A673 (cell line): ENCODE results near the gene TNFRSF25. TPM values are rescaled to one million over a fixed set of nuclear protein-coding genes. Genes with fewer than 3 reads are reported as not detected.

Experiments used
- BruUV-seq: library from RNA; stranded (reverse); fragments of 400-500 nt; replicated peaks from 2 replicates; lab custom pipeline; 2021; lab: Mats Ljungman, UMichigan
- CTCF ChIA-PET: fragments of 300-600 bp; sonication (Branson Sonifier 250); formaldehyde crosslinking; loops from one replicate; lab custom pipeline; 2022; ENCODE audit warnings: antibody characterized with exemption; lab: Charles Lee
- POLR2A ChIA-PET: fragments of 300-600 bp; sonication (Branson Sonifier 250); formaldehyde crosslinking; loops from one replicate; lab custom pipeline; 2022; ENCODE audit warnings: antibody characterized with exemption; ENCODE audit not compliant: low non-redundant PET; lab: Charles Lee
- DNase-seq: peaks from one replicate; pipeline ENCODE4 v3.0.0-alpha.2; 2015; ENCODE audit warnings: low spot score
- H3K27ac ChIP-seq: fragments of 200-600 bp; sonication (generic); 2 replicates; pipeline ENCODE4 v1.5.1; 2016; ENCODE audit warnings: mixed run types, low read depth, mild to moderate bottlenecking, mixed read lengths, antibody characterized with exemption, low read length; ENCODE audit not compliant: poor library complexity, severe bottlenecking
- H3K27me3 ChIP-seq: fragments of 200-600 bp; sonication (generic); replicated peaks from 2 replicates; pipeline ENCODE4 v1.6.1; 2017; ENCODE audit warnings: mixed run types, low read depth, mild to moderate bottlenecking, mixed read lengths, antibody characterized with exemption, low read length; ENCODE audit not compliant: insufficient read depth, poor library complexity
- H3K36me3 ChIP-seq: fragments of 200-600 bp; sonication (generic); 2 replicates; pipeline ENCODE4 v1.6.1; 2016; ENCODE audit warnings: mixed run types, mild to moderate bottlenecking, mixed read lengths, antibody characterized with exemption, low read length; ENCODE audit not compliant: insufficient read depth, poor library complexity, severe bottlenecking
- H3K4me1 ChIP-seq: fragments of 200-600 bp; sonication (generic); 2 replicates; pipeline ENCODE4 v1.6.1; 2017; ENCODE audit warnings: mixed run types, mild to moderate bottlenecking, mixed read lengths, antibody characterized with exemption, low read length; ENCODE audit not compliant: insufficient read depth, poor library complexity, severe bottlenecking
- H3K4me3 ChIP-seq: fragments of 200-600 bp; sonication (generic); 2 replicates; pipeline ENCODE4 v1.5.1; 2016; ENCODE audit warnings: low read depth, mixed run types, mild to moderate bottlenecking, mixed read lengths, low read length; ENCODE audit not compliant: poor library complexity, severe bottlenecking
- H3K9me3 ChIP-seq: fragments of 200-600 bp; sonication (generic); 2 replicates; pipeline ENCODE4 v1.6.1; 2016; ENCODE audit warnings: mixed run types, low read depth, mild to moderate bottlenecking, mixed read lengths, antibody characterized with exemption, low read length; ENCODE audit not compliant: poor library complexity, severe bottlenecking
- CTCF ChIP-seq: fragments of 300-800, 200-600 bp; sonication (generic); conservative IDR thresholded peaks from 2 replicates; pipeline ENCODE4 v1.5.1; 2017; ENCODE audit warnings: low read depth, mild to moderate bottlenecking, antibody characterized with exemption, low read length, moderate library complexity, mixed read lengths
- EZH2 ChIP-seq: fragments of 200-600 bp; sonication (generic); IDR thresholded peaks from 2 replicates; pipeline ENCODE4 v1.6.1; 2017; ENCODE audit warnings: borderline replicate concordance, low read depth, mild to moderate bottlenecking, mixed read lengths, antibody characterized with exemption, low read length; ENCODE audit not compliant: poor library complexity, severe bottlenecking
- intact Hi-C: fragments of 100-400 bp; cut with micrococcal nuclease; formaldehyde crosslinking; loops from one replicate; pipeline ENCODE4 v1.10.0; 2022; ENCODE audit not compliant: unreplicated experiment
- total RNA-seq: library from RNA; stranded (reverse); gene quantifications from 2 replicates; pipeline ENCODE4 v1.2.3, GENCODE V29; 2021

Gene TNFRSF25
- total RNA-seq, 1 experiment from 2014 or later, result 0.97 TPM

GRCh38 chr1:6490181-6491080 lies 24.5 kb upstream of the TNFRSF25 start:
- CTCF ChIA-PET, result interaction anchor here (0.6 to 1.1 kb wide), 3 partner anchors 10 to 107 kb away, joined by 3 to 6 read pairs (median 5); no protein-coding TSS in a partner anchor
- H3K27ac ChIP-seq, result no peak overlapping the region
- no peak for TF ChIP-seq EZH2
- TF ChIP-seq CTCF, result peak; percentile 38

GRCh38 chr1:6489799-6490180 lies 23.8 kb upstream of the TNFRSF25 start:
- H3K4me1 ChIP-seq, result peaks cover 14% of the 10 kb centered on the region
- peak; percentile 80 for DNase-seq
- no peak overlapping the region for H3K27ac ChIP-seq
- intact Hi-C loops, result loop anchor here (5.0 kb wide), 1 partner anchor 728 kb away; no protein-coding TSS in a partner anchor
- H3K36me3 ChIP-seq, result no peaks in the 10 kb centered on the region
- POLR2A ChIA-PET, result no interaction called here
- H3K4me3 ChIP-seq, result peak overlapping the region; percentile 55
- TF ChIP-seq CTCF, result peak; percentile 95
- TF ChIP-seq EZH2, result no peak
- BruUV-seq, result no TSS peak
- no peaks in the 10 kb centered on the region for H3K9me3 ChIP-seq
- CTCF ChIA-PET, result interaction anchor here (0.6 to 0.8 kb wide), 3 partner anchors 13 to 107 kb away, joined by 5 to 6 read pairs (median 6); partner anchors contain the start of gene ACOT7
- H3K27me3 ChIP-seq, result peaks cover 16% of the 10 kb centered on the region

More at GRCh38 chr1:6490181-6491080, 24.5 kb upstream of the TNFRSF25 start:
- peak; percentile 75 for DNase-seq
- no TSS peak for BruUV-seq
- H3K27me3 ChIP-seq, result peaks cover 10% of the 10 kb centered on the region
- H3K4me1 ChIP-seq, result peaks cover 14% of the 10 kb centered on the region
- H3K36me3 ChIP-seq, result no peaks in the 10 kb centered on the region
- no peaks in the 10 kb centered on the region for H3K9me3 ChIP-seq
- H3K4me3 ChIP-seq, result peak overlapping the region; percentile 55
- intact Hi-C loops, result no loop called here
- POLR2A ChIA-PET, result no interaction called here

GRCh38 chr1:6489383-6489765 lies 23.4 kb upstream of the TNFRSF25 start:
- ChIA-PET CTCF (interaction anchor here (0.6 kb wide), 1 partner anchor 96 kb away, joined by 6 read pairs; the partner anchor contains the start of gene ACOT7), POLR2A (no interaction called here)
- Histone ChIP-seq H3K4me3 (no peak overlapping the region), H3K4me1 (peaks cover 14% of the 10 kb centered on the region), H3K9me3 (no peaks in the 10 kb centered on the region), H3K27ac (no peak overlapping the region), H3K27me3 (peaks cover 20% of the 10 kb centered on the region), H3K36me3 (no peaks in the 10 kb centered on the region)
- no peak for DNase-seq
- intact Hi-C loops, result loop anchor here (5.0 kb wide), 1 partner anchor 728 kb away; no protein-coding TSS in a partner anchor
- no TSS peak for BruUV-seq
- TF ChIP-seq CTCF (no peak), EZH2 (no peak)
